ENCODE data around the gene ANTXR2.

The ANTXR2 gene

DNA sequence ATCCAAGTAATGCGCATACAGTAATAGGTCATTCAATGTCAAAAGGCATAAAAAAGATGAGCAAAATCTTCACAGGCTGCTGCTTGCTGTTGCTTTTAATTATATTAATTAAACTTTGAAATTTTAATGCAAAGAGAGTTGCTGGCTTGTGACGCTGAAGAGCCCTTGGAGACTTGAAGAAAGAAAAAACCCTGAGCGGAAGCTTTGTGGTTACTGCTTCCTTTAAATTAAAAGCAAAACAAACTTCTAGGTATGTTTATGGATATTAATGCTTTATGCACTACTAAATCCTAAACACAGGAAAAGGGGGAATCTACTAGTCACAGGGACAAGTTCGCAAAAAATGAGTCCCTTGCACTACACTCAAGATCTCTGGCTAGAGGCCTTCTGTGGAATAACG is 166.7 kb downstream of the ANTXR2 start:
- DNase-seq (ENCODE audit: low read depth) = no peak
- no peak overlapping the region for H3K4me3 ChIP-seq (ENCODE audit: control insufficient read depth, low read depth, low read length)
- TF ChIP-seq, protein P1, sequence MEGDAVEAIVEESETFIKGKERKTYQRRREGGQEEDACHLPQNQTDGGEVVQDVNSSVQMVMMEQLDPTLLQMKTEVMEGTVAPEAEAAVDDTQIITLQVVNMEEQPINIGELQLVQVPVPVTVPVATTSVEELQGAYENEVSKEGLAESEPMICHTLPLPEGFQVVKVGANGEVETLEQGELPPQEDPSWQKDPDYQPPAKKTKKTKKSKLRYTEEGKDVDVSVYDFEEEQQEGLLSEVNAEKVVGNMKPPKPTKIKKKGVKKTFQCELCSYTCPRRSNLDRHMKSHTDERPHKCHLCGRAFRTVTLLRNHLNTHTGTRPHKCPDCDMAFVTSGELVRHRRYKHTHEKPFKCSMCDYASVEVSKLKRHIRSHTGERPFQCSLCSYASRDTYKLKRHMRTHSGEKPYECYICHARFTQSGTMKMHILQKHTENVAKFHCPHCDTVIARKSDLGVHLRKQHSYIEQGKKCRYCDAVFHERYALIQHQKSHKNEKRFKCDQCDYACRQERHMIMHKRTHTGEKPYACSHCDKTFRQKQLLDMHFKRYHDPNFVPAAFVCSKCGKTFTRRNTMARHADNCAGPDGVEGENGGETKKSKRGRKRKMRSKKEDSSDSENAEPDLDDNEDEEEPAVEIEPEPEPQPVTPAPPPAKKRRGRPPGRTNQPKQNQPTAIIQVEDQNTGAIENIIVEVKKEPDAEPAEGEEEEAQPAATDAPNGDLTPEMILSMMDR (conservative IDR thresholded peaks at IDR 0.05; ENCODE audit: control insufficient read depth, insufficient read depth, low read depth, low read length) = no peak

- no peak overlapping the region for H3K4me3 ChIP-seq (ENCODE audit: control insufficient read depth, low read depth, low read length)
- TF ChIP-seq, protein P1 (conservative IDR thresholded peaks at IDR 0.05; ENCODE audit: control insufficient read depth, insufficient read depth, low read depth, low read length) = no peak
- DNase-seq (ENCODE audit: low read depth) = no peak
Measured at GRCh38 chr4:79905212-79905611, 167.8 kb downstream of the ANTXR2 start.

GRCh38 chr4:79904331-79904730 is 168.7 kb downstream of the ANTXR2 start:
- TF ChIP-seq, protein P1 (conservative IDR thresholded peaks at IDR 0.05; ENCODE audit: control insufficient read depth, insufficient read depth, low read depth, low read length) = no peak
- DNase-seq (ENCODE audit: low read depth) = no peak
- H3K4me3 ChIP-seq (ENCODE audit: control insufficient read depth, low read depth, low read length) = no peak overlapping the region

- TF ChIP-seq, protein P1 (conservative IDR thresholded peaks at IDR 0.05; ENCODE audit: control insufficient read depth, insufficient read depth, low read depth, low read length) = no peak
- H3K4me3 ChIP-seq (ENCODE audit: control insufficient read depth, low read depth, low read length) = no peak overlapping the region
- no peak for DNase-seq (ENCODE audit: low read depth)
Measured at GRCh38 chr4:79900182-79900581, 172.8 kb downstream of the ANTXR2 start.

DNA sequence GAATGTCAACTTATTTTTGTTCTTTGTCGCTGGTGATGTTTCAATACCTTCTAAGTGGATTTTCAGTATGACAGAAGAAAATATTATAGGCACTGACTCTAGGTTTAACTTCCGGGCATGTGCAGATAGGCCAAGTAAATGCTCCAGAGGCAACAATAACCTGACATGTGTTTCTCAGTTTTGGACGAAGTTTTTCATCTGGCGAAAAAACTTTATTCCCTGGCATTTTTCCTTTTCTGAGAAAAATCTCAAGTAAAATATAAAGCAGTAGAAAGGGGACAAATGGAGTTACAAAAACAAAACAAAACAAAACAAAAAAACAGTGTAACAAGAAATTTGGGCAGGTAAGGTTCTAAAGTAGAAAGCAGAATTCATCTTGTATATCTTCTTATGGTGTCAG is 173.5 kb downstream of the ANTXR2 start:
- H3K4me3 ChIP-seq (ENCODE audit: control insufficient read depth, low read depth, low read length) = no peak overlapping the region
- no peak for DNase-seq (ENCODE audit: low read depth)
- TF ChIP-seq, protein P1 (conservative IDR thresholded peaks at IDR 0.05; ENCODE audit: control insufficient read depth, insufficient read depth, low read depth, low read length) = no peak

- no peak overlapping the region for H3K4me3 ChIP-seq (ENCODE audit: control insufficient read depth, low read depth, low read length)
- TF ChIP-seq, protein P1 (conservative IDR thresholded peaks at IDR 0.05; ENCODE audit: control insufficient read depth, insufficient read depth, low read depth, low read length) = no peak
- no peak for DNase-seq (ENCODE audit: low read depth)
Measured at GRCh38 chr4:79898055-79898454, 175.0 kb downstream of the ANTXR2 start.

- TF ChIP-seq, protein P1 (conservative IDR thresholded peaks at IDR 0.05; ENCODE audit: control insufficient read depth, insufficient read depth, low read depth, low read length) = no peak
- H3K4me3 ChIP-seq (ENCODE audit: control insufficient read depth, low read depth, low read length) = no peak overlapping the region
- no peak for DNase-seq (ENCODE audit: low read depth)
Measured at GRCh38 chr4:79897174-79897573, 175.9 kb downstream of the ANTXR2 start.

All from fibroblast of mammary gland (primary cell).